Raji (cell line): ENCODE results near the gene ADCY7.

ENCODE experiments used
- POLR2A ChIP-seq: IDR thresholded peaks from 2 replicates; pipeline ENCODE4 v1.6.1; 2011; ENCODE audit warnings: low read depth, low read length, control low read depth; ENCODE audit not compliant: insufficient read depth

Gene ADCY7

GRCh38 chr16:50293994-50294855 is 27.9 kb downstream of the ADCY7 start:
- no peak for TF ChIP-seq POLR2A

GRCh38 chr16:50294955-50295354 is 28.6 kb downstream of the ADCY7 start:
- no peak for TF ChIP-seq POLR2A

- no peak for TF ChIP-seq POLR2A
These were observed 29.3 kb downstream of the ADCY7 start for GRCh38 chr16:50295541-50296132.

- no peak for TF ChIP-seq POLR2A
These were observed 30.5 kb downstream of the ADCY7 start for GRCh38 chr16:50296807-50297206.

GRCh38 chr16:50297301-50298074 is 31.1 kb downstream of the ADCY7 start:
- TF ChIP-seq POLR2A, result no peak

GRCh38 chr16:50298075-50298460 is 31.7 kb downstream of the ADCY7 start:
- TF ChIP-seq POLR2A, result no peak

GRCh38 chr16:50298591-50299507 is 32.5 kb downstream of the ADCY7 start:
- TF ChIP-seq POLR2A, result no peak

- TF ChIP-seq POLR2A, result no peak
These were observed 33.3 kb downstream of the ADCY7 start for GRCh38 chr16:50299508-50300105.

GRCh38 chr16:50300942-50301625 is 34.7 kb downstream of the ADCY7 start:
- no peak for TF ChIP-seq POLR2A

- no peak for TF ChIP-seq POLR2A
These were observed 35.5 kb downstream of the ADCY7 start for GRCh38 chr16:50301626-50302471.

GRCh38 chr16:50302472-50303005 is 36.2 kb downstream of the ADCY7 start:
- TF ChIP-seq POLR2A, result no peak

GRCh38 chr16:50303041-50303604 is 36.8 kb downstream of the ADCY7 start:
- TF ChIP-seq POLR2A, result no peak
